ENCODE results near the gene KANSL3. TPM values are rescaled to one million over a fixed set of nuclear protein-coding genes. Genes with fewer than 3 reads are reported as not detected.

The KANSL3 gene
- total and polyA plus RNA-seq, 9 of the 15 experiments (the other 6 are each of a cell fraction or from before 2014, with no cell fraction given), result 11.3 to 43.7 (median 27.9) TPM

DNA sequence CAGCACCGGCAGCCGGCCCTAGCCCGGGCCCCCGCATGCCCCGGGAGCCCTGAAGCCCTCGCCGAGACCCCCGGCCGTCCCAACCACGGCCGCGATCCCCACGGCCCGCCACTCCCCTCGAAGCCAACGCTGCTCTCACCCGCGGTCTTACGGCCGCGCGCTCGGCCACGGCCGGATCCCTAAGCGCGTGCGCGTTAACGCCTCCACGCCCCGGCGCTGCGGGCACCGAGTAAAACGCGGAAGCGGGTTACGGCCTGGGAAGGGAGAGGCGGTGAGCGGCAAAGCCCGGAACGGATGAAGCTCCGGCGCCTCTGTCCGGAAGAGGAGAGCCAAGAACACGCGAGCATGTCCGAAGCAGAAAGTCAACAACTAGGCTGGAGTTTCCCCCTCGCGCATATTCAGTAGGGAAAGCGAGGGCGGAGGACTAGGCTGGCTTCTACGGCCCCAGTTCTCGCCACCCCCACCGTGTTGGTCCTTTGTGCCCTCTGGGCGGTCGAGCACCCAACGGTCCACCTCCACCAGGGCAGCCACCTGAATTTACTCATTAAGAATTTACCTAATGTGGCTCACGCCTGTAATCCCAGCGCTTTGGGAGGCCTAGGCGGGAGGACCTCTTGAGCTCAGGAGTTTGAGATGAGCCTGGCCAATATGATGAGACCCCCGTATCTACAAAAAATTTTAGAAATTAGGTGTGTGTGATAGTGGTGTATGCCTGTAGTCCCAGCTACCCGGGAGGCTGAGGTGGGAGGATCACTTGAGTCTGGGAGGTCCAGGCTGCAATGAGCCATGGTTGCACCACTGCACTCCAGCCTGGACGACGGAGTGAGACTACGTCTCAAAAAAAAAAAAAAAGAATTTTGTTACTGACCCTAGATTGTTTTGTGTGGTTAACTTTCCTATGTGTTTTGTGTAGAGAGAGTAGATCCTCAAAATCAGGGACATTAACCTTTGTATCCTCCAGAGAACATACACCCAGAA is at the start of gene KANSL3 (continued):
- TF ChIP-seq SIX5 (IDR thresholded peaks at IDR 0.05; ENCODE audit: borderline replicate concordance in 1 of 2, insufficient read depth in 1 of 2, low read depth in 1 of 2, low read length in 2 of 2), result no peak
- TF ChIP-seq, protein P1, sequence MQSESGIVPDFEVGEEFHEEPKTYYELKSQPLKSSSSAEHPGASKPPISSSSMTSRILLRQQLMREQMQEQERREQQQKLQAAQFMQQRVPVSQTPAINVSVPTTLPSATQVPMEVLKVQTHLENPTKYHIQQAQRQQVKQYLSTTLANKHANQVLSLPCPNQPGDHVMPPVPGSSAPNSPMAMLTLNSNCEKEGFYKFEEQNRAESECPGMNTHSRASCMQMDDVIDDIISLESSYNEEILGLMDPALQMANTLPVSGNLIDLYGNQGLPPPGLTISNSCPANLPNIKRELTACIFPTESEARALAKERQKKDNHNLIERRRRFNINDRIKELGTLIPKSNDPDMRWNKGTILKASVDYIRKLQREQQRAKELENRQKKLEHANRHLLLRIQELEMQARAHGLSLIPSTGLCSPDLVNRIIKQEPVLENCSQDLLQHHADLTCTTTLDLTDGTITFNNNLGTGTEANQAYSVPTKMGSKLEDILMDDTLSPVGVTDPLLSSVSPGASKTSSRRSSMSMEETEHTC (IDR thresholded peaks at IDR 0.05), result no peak
- TF ChIP-seq SRSF3 (IDR thresholded peaks at IDR 0.05; ENCODE audit: insufficient read depth, low read length), result no peak
- TF ChIP-seq, protein P2, sequence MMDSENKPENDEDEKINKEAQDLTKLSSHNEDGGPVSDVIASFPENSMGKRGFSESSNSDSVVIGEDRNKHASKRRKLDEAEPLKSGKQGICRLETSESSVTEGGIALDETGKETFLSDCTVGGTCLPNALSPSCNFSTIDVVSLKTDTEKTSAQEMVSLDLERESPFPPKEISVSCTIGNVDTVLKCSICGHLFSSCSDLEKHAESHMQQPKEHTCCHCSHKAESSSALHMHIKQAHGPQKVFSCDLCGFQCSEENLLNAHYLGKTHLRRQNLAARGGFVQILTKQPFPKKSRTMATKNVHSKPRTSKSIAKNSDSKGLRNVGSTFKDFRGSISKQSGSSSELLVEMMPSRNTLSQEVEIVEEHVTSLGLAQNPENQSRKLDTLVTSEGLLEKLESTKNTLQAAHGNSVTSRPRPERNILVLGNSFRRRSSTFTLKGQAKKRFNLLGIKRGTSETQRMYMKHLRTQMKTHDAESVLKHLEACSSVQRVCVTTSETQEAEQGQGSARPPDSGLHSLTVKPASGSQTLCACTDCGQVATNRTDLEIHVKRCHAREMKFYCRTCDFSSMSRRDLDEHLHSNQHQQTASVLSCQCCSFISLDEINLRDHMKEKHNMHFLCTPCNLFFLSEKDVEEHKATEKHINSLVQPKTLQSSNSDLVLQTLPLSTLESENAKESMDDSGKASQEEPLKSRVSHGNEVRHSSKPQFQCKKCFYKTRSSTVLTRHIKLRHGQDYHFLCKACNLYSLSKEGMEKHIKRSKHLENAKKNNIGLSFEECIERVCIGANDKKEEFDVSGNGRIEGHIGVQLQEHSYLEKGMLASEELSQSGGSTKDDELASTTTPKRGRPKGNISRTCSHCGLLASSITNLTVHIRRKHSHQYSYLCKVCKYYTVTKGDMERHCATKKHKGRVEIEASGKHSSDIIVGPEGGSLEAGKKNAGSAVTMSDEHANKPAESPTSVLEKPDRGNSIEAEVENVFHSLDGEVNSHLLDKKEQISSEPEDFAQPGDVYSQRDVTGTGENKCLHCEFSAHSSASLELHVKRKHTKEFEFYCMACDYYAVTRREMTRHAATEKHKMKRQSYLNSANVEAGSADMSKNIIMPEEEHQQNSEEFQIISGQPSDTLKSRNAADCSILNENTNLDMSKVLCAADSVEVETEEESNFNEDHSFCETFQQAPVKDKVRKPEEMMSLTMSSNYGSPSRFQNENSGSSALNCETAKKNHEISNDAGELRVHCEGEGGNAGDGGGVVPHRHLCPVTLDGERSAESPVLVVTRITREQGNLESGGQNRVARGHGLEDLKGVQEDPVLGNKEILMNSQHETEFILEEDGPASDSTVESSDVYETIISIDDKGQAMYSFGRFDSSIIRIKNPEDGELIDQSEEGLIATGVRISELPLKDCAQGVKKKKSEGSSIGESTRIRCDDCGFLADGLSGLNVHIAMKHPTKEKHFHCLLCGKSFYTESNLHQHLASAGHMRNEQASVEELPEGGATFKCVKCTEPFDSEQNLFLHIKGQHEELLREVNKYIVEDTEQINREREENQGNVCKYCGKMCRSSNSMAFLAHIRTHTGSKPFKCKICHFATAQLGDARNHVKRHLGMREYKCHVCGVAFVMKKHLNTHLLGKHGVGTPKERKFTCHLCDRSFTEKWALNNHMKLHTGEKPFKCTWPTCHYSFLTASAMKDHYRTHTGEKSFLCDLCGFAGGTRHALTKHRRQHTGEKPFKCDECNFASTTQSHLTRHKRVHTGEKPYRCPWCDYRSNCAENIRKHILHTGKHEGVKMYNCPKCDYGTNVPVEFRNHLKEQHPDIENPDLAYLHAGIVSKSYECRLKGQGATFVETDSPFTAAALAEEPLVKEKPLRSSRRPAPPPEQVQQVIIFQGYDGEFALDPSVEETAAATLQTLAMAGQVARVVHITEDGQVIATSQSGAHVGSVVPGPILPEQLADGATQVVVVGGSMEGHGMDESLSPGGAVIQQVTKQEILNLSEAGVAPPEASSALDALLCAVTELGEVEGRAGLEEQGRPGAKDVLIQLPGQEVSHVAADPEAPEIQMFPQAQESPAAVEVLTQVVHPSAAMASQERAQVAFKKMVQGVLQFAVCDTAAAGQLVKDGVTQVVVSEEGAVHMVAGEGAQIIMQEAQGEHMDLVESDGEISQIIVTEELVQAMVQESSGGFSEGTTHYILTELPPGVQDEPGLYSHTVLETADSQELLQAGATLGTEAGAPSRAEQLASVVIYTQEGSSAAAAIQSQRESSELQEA (IDR thresholded peaks at IDR 0.05; ENCODE audit: low read depth), result no peak
- no peak for TF ChIP-seq HLTF (IDR thresholded peaks at IDR 0.05)
- no peak; the same call in 1 of the 2 replicates for TF ChIP-seq SMAD2 (IDR thresholded peaks at IDR 0.05; ENCODE audit: low read depth, low read length)
- TF ChIP-seq, protein P3, sequence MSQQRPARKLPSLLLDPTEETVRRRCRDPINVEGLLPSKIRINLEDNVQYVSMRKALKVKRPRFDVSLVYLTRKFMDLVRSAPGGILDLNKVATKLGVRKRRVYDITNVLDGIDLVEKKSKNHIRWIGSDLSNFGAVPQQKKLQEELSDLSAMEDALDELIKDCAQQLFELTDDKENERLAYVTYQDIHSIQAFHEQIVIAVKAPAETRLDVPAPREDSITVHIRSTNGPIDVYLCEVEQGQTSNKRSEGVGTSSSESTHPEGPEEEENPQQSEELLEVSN (IDR thresholded peaks at IDR 0.05; ENCODE audit: borderline replicate concordance in 1 of 2, extremely low read depth in 1 of 2, insufficient read depth in 1 of 2, insufficient read length in 1 of 2, low read depth in 1 of 2, low read length in 1 of 2, poor library complexity in 1 of 2, severe bottlenecking in 1 of 2), result peak; percentile 76 to 84
- no peak for TF ChIP-seq YBX1 (IDR thresholded peaks at IDR 0.05)
- no peak for TF ChIP-seq ZNF23 (CRISPR knock-in tag; IDR thresholded peaks at IDR 0.05)
- TF ChIP-seq MEF2D (tag; conservative IDR thresholded peaks at IDR 0.05; ENCODE audit: low read depth), result no peak; the same call in 1 of the 2 replicates
- TF ChIP-seq ZNF695 (CRISPR knock-in tag; IDR thresholded peaks at IDR 0.05), result no peak
- no peak for TF ChIP-seq PCBP2 (IDR thresholded peaks at IDR 0.05; ENCODE audit: low read depth, low read length, poor library complexity, severe bottlenecking)

All from K562 (cell line).